PC-3 (cell line): ENCODE measurements around the gene SLC12A3.

Experiments used
- EZH2 ChIP-seq: fragments of 300-600 bp; sonication (generic); IDR thresholded peaks from one replicate; pipeline ENCODE4 v1.6.1; 2017; ENCODE audit warnings: antibody characterized with exemption, mild to moderate bottlenecking, low read length; ENCODE audit not compliant: unreplicated experiment
- EZH2phosphoT487 ChIP-seq: fragments of 300-600 bp; sonication (generic); IDR thresholded peaks from 2 replicates; pipeline ENCODE4 v1.6.1; 2018; ENCODE audit warnings: mild to moderate bottlenecking, antibody characterized with exemption, low read length, borderline replicate concordance
- TF ChIP-seq, protein P1 (sequence below): fragments of 300-600 bp; sonication (generic); conservative IDR thresholded peaks from 2 replicates; pipeline ENCODE4 v1.5.1; 2017; ENCODE audit warnings: antibody characterized with exemption, low read depth, mild to moderate bottlenecking, low read length

DNA sequence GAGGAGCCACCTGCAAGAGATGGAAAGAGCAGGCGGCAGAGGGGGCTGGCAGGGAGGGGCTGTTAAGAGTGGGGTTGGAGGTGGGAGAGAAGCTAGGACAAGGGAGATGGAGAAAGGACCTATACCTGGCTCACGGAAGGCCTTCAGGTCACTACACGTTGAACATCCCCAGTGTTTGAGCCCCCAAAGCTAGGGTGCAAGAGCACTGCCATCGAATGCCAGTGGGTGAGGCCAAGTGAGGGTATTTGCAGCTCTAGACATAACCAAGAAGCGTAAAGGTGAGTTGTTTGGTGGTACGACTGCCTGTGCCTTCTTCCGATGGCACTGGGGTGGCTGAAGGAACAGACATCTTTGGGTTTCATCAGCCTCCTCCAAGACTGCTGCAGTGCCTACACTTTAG is 49.9 kb downstream of the SLC12A3 start:
- no peak for TF ChIP-seq EZH2
- TF ChIP-seq, protein P1, sequence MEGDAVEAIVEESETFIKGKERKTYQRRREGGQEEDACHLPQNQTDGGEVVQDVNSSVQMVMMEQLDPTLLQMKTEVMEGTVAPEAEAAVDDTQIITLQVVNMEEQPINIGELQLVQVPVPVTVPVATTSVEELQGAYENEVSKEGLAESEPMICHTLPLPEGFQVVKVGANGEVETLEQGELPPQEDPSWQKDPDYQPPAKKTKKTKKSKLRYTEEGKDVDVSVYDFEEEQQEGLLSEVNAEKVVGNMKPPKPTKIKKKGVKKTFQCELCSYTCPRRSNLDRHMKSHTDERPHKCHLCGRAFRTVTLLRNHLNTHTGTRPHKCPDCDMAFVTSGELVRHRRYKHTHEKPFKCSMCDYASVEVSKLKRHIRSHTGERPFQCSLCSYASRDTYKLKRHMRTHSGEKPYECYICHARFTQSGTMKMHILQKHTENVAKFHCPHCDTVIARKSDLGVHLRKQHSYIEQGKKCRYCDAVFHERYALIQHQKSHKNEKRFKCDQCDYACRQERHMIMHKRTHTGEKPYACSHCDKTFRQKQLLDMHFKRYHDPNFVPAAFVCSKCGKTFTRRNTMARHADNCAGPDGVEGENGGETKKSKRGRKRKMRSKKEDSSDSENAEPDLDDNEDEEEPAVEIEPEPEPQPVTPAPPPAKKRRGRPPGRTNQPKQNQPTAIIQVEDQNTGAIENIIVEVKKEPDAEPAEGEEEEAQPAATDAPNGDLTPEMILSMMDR: no peak
- no peak for TF ChIP-seq EZH2phosphoT487
